ENCODE measurements around the gene CCL3.
"Not testable (repeated sequence)": the region's sequence is repeated elsewhere in the genome, so short reads cannot be mapped to it uniquely, and the experiment has no call there.

The CCL3 gene

DNA sequence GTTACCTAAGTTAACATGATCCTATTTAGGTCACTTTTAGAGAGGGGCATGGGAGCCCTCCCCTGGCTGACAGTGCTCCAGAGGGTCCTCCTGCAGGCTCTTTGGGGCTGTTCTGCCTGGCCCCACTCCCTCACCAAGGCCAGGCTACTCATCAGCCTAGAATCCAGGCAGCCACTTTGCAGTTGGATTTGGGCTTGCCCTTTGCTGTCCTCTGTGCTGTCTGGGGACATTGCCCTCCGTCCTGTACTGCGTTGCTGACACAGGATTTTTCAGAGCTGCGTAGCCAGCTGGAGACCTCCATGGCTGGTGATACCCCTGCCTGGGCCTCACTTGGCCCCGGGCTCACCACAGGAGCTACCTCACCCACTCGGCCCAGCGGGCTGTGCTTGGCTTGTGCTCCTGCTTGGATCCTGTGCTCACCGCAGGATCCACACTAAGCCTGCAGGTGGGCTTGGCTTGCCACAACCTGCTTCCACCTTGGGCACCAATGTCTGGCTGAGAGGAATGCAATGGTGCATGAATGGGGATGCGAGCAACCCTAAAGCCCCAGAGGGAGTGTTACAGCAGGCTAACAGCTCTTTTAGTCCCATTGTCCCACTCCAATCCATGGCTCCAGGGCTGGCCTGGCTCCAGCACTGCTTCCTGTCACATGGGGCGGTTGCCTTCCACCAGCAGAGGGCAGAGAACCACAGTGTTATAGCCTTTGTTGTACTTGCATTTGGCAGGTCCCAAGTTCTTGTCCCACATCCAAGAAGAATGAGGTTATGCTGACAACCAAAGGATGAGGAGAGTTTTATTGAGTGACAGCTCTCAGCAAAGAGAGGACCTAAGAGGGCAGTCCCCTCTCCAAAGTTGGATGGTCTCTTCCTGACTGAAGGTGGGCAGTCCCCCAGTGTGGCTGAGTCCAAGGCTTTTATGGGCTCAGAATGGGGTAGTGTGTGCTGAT lies 35.2 kb upstream of the CCL3 start:
- TF ChIP-seq GATA3 (IDR thresholded peaks at IDR 0.05; ENCODE audit: low read depth, low read length) (no peak), GATA2 (IDR thresholded peaks at IDR 0.05; ENCODE audit: low read depth, low read length) (no peak)

- TF ChIP-seq GATA3 (IDR thresholded peaks at IDR 0.05; ENCODE audit: low read depth, low read length) (no peak), GATA2 (IDR thresholded peaks at IDR 0.05; ENCODE audit: low read depth, low read length) (no peak)
Measured at GRCh38 chr17:36123431-36123830, 33.5 kb upstream of the CCL3 start.

GRCh38 chr17:36120221-36120620 lies 30.3 kb upstream of the CCL3 start:
- TF ChIP-seq GATA2 (IDR thresholded peaks at IDR 0.05; ENCODE audit: low read depth, low read length) (no peak), GATA3 (IDR thresholded peaks at IDR 0.05; ENCODE audit: low read depth, low read length) (no peak)

- no peak for TF ChIP-seq GATA3 (IDR thresholded peaks at IDR 0.05; ENCODE audit: low read depth, low read length)
- TF ChIP-seq GATA2 (IDR thresholded peaks at IDR 0.05; ENCODE audit: low read depth, low read length): no peak
Measured at GRCh38 chr17:36118477-36119353, 28.8 kb upstream of the CCL3 start.

GRCh38 chr17:36117505-36118382 lies 27.8 kb upstream of the CCL3 start:
- TF ChIP-seq GATA3 (IDR thresholded peaks at IDR 0.05; ENCODE audit: low read depth, low read length) (no peak), GATA2 (IDR thresholded peaks at IDR 0.05; ENCODE audit: low read depth, low read length) (no peak)

- TF ChIP-seq GATA3 (IDR thresholded peaks at IDR 0.05; ENCODE audit: low read depth, low read length): no peak
- no peak for TF ChIP-seq GATA2 (IDR thresholded peaks at IDR 0.05; ENCODE audit: low read depth, low read length)
Measured at GRCh38 chr17:36112572-36112971, 22.6 kb upstream of the CCL3 start.

- TF ChIP-seq GATA2 (IDR thresholded peaks at IDR 0.05; ENCODE audit: low read depth, low read length): no peak
- no peak for TF ChIP-seq GATA3 (IDR thresholded peaks at IDR 0.05; ENCODE audit: low read depth, low read length)
Measured at GRCh38 chr17:36111068-36111490, 21.1 kb upstream of the CCL3 start.

DNA sequence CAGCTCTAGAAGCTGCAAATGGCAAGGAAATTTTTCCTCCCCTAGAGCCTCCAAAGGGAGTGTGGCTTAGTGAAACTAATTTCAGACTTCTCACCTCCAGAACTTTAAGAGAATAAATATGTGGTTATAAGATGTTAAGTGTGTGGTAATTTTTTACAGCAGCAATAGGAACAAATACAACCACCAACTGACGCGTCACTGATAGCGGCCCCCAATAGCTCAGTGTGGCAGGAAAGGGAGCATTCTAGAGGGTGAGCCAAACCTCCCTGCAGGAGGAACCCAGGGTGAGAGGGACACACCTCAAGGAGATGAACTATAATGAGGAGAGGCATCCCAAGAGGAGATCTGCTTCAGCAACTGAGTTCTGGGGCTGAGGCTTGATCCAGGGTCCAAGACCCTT lies 17.7 kb upstream of the CCL3 start:
- TF ChIP-seq GATA2 (IDR thresholded peaks at IDR 0.05; ENCODE audit: low read depth, low read length): no peak
- no peak for TF ChIP-seq GATA3 (IDR thresholded peaks at IDR 0.05; ENCODE audit: low read depth, low read length)

DNA sequence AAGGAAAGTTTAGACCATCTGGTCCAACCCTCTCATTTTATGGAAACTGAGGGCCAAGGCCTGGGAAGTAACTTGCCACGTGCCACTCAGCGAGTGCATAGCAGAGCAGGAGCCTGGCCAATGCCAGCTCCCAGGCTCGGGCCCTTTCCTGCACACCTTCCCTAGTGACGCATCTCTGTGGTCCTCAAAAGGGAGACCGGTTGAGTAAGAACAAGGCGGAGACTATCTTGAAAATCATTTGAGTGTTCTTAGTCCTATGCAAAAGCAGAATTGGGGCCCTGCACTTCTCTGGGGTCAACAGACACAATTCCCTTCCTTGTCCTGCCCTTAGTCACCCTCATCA lies 16.5 kb upstream of the CCL3 start:
- TF ChIP-seq GATA3 (IDR thresholded peaks at IDR 0.05; ENCODE audit: low read depth, low read length): no peak
- TF ChIP-seq GATA2 (IDR thresholded peaks at IDR 0.05; ENCODE audit: low read depth, low read length): no peak

GRCh38 chr17:36105781-36106492 lies 16.0 kb upstream of the CCL3 start:
- TF ChIP-seq GATA2 (IDR thresholded peaks at IDR 0.05; ENCODE audit: low read depth, low read length) (no peak), GATA3 (IDR thresholded peaks at IDR 0.05; ENCODE audit: low read depth, low read length) (no peak)

- no peak for TF ChIP-seq GATA2 (IDR thresholded peaks at IDR 0.05; ENCODE audit: low read depth, low read length)
- no peak for TF ChIP-seq GATA3 (IDR thresholded peaks at IDR 0.05; ENCODE audit: low read depth, low read length)
Measured at GRCh38 chr17:36104701-36105181, 14.8 kb upstream of the CCL3 start.

- not testable (repeated sequence) for TF ChIP-seq GATA3, GATA2 (IDR thresholded peaks at IDR 0.05; ENCODE audit: low read depth, low read length)
Measured at GRCh38 chr17:36103401-36103975, 13.5 kb upstream of the CCL3 start, which contains the start of gene CCL4. Gene CCL4, plus strand, starts transcription at chr17:36103827. Its CDS starts 79 bp downstream, at chr17:36103906.
